BLaER1 (cell line): Measurements from ENCODE around the gene WDR48.

Experiments used
- H3K27ac ChIP-seq: shearing (Covaris generic); formaldehyde crosslinking; 2 replicates; pipeline ENCODE4 v1.8.1; 2022
- H3K27me3 ChIP-seq: shearing (Covaris generic); formaldehyde crosslinking; 2 replicates; pipeline ENCODE4 v1.8.1; 2022
- H3K36me3 ChIP-seq: shearing (Covaris generic); formaldehyde crosslinking; 2 replicates; pipeline ENCODE4 v1.8.1; 2022
- H3K4me1 ChIP-seq: shearing (Covaris generic); formaldehyde crosslinking; 2 replicates; pipeline ENCODE4 v1.8.1; 2022
- H3K4me2 ChIP-seq: shearing (Covaris generic); formaldehyde crosslinking; 2 replicates; pipeline ENCODE4 v1.8.1; 2022
- H3K4me3 ChIP-seq: shearing (Covaris generic); formaldehyde crosslinking; 2 replicates; pipeline ENCODE4 v1.8.1; 2022
- H3K9ac ChIP-seq: shearing (Covaris generic); formaldehyde crosslinking; 2 replicates; pipeline ENCODE4 v1.8.1; 2022
- H3K9me3 ChIP-seq: shearing (Covaris generic); formaldehyde crosslinking; 2 replicates; pipeline ENCODE4 v1.8.1; 2022
- H4K20me1 ChIP-seq: shearing (Covaris generic); formaldehyde crosslinking; 2 replicates; pipeline ENCODE4 v1.8.1; 2022
- Cebpa-rat ChIP-seq: shearing (Covaris generic); IDR thresholded peaks from 2 replicates; pipeline ENCODE4 v1.8.1; 2022

The WDR48 gene

DNA sequence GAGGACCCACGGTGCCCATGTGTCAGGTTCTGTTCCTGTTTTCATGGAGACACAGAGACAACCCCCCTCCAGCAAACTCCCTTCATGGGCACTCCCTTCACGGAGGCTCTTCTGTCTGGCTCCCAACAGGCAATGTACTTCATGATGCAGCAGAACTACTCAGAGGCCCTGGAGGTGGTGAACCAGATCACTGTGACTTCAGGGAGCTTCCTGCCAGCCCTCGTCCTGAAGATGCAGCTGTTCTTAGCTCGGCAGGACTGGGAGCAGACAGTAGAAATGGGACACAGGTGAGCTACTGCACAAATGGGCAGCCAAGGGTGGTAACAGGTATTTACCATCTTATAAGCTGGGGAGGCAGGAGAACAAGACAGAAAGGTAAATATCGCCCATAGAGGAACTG, 62.6 kb downstream of the WDR48 start:
- no peaks in the 10 kb centered on the region; the same call in 1 of the 2 replicates for H3K36me3 ChIP-seq
- H3K27ac ChIP-seq = no peak overlapping the region
- no peaks in the 10 kb centered on the region for H3K9me3 ChIP-seq
- H3K4me2 ChIP-seq = peak overlapping the region; percentile 38
- no peak overlapping the region for H3K9ac ChIP-seq
- no peaks in the 10 kb centered on the region for H4K20me1 ChIP-seq
- no peak overlapping the region for H3K4me3 ChIP-seq
- TF ChIP-seq Cebpa-rat = no peak
- peaks cover 23% of the 10 kb centered on the region for H3K4me1 ChIP-seq
- no peaks in the 10 kb centered on the region for H3K27me3 ChIP-seq

DNA sequence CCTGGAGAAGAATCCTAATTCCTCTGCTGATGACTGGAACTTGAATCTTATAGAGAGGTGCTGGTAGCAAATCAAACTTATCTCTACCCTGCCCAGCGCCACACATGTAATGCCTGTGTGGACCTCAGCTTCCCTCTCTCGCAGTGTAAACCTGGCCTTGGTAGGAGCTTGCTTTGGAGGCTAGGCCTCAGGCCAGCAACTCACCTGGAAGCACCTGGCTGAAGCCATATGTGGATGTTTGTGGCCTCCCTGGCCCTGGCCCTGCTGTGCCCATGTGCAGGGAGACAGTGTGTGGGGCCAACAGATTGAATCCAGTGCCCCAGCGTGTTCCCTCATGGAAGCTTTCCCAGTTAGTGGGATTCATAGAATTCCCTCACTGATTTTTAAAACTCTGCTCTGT, 64.1 kb downstream of the WDR48 start:
- Histone ChIP-seq H3K36me3 (no peaks in the 10 kb centered on the region; the same call in 1 of the 2 replicates), H3K9me3 (no peaks in the 10 kb centered on the region), H3K4me3 (no peak overlapping the region), H3K9ac (no peak overlapping the region), H3K4me2 (no peak overlapping the region), H4K20me1 (no peaks in the 10 kb centered on the region), H3K27me3 (no peaks in the 10 kb centered on the region; the same call in 1 of the 2 replicates), H3K4me1 (peaks cover 9% of the 10 kb centered on the region), H3K27ac (no peak overlapping the region)
- no peak for TF ChIP-seq Cebpa-rat

DNA sequence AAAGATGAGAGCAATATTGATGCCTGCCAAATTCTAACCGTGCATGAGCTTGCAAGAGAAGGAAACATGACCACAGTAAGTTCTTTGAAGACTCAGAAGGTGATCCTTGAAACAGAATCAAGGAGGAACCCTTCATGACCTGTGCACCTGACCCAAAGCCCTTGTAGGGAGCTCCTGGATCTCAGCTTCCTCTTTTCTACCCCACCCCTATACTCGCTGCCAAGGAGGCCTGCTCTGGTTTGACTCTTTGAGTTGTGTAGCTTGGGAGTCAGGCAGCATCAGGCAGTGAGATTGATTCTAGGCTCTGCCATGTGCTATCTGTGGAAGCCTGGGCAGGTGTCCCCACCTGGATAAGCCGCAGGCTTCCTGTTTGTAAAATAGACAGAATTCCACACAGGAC, 66.3 kb downstream of the WDR48 start:
- Histone ChIP-seq H3K4me1 (peaks cover 22% of the 10 kb centered on the region), H3K27me3 (peaks cover 4% of the 10 kb centered on the region; the same call in 1 of the 2 replicates), H3K36me3 (no peaks in the 10 kb centered on the region; the same call in 1 of the 2 replicates), H3K9ac (no peak overlapping the region), H3K9me3 (no peaks in the 10 kb centered on the region), H3K4me3 (no peak overlapping the region), H3K4me2 (no peak overlapping the region), H4K20me1 (no peaks in the 10 kb centered on the region), H3K27ac (no peak overlapping the region)
- TF ChIP-seq Cebpa-rat = no peak

DNA sequence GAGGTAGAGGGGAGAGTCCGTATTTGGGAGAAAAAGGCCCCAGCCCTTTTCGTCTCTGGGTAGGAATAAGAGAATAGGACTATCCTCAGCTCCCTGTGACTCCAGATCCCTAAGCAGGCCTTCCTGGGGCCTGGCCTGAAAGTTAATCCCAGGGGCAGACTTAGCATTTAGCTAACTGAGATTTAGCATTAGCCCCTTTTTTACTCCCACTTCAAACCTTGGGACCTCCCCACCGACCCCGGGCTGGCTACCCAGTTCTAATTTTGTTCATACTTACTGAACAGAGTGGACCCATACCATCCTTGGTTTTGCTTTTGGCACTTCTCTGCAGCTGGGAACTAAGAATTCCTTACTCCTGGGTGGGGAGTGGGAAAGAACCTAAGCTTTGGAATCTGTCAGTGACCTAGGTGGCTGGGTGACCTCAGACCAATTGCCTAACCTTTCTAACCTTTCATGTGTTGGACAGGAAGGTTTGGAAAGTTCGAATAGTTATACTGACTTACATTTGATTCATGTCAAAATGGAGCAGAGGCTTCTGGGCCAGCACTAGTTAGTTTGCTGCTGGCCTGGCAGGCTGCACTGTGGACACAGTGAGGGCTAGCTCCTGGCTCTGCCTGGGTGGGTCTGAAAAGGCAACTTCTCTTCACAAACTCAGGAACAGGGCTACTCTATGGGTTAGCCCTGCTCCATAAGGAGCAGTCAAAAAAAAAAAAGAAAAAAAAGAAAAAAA, 67.3 kb downstream of the WDR48 start:
- no peak for TF ChIP-seq Cebpa-rat
- no peak overlapping the region for H3K4me2 ChIP-seq

DNA sequence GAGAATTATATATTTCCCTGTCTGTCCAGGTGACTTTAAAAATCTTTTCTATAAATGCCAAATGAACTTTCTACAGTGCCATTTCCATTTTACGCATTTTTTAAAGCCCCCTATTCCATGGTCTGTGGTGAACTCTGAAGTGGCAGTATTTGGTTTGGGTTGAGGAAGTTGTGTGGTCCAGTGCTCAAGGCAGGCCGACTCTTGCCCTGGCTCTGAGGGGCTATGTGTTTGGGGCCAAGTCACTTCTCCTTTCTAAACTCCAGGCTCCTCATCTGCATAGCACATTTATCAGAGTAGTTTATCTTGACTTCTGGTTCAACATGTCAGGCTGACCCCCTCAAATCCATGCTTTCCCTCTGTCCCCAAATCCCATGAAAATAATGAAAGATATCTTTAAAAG, 69.8 kb downstream of the WDR48 start:
- Histone ChIP-seq H4K20me1 (no peaks in the 10 kb centered on the region), H3K9me3 (no peaks in the 10 kb centered on the region), H3K4me1 (peaks cover 44% of the 10 kb centered on the region), H3K4me3 (no peak overlapping the region), H3K4me2 (peak overlapping the region; percentile 4; the same call in 1 of the 2 replicates), H3K36me3 (no peaks in the 10 kb centered on the region; the same call in 1 of the 2 replicates), H3K27me3 (peaks cover 4% of the 10 kb centered on the region; the same call in 1 of the 2 replicates), H3K9ac (no peak overlapping the region), H3K27ac (no peak overlapping the region)
- TF ChIP-seq Cebpa-rat = no peak

More for the DNA sequence above, 67.3 kb downstream of the WDR48 start:
- Histone ChIP-seq H3K27me3 (peaks cover 4% of the 10 kb centered on the region; the same call in 1 of the 2 replicates), H3K9ac (no peak overlapping the region), H3K4me1 (peaks cover 25% of the 10 kb centered on the region), H4K20me1 (no peaks in the 10 kb centered on the region), H3K4me3 (no peak overlapping the region), H3K27ac (no peak overlapping the region), H3K9me3 (no peaks in the 10 kb centered on the region), H3K36me3 (no peaks in the 10 kb centered on the region; the same call in 1 of the 2 replicates)

DNA sequence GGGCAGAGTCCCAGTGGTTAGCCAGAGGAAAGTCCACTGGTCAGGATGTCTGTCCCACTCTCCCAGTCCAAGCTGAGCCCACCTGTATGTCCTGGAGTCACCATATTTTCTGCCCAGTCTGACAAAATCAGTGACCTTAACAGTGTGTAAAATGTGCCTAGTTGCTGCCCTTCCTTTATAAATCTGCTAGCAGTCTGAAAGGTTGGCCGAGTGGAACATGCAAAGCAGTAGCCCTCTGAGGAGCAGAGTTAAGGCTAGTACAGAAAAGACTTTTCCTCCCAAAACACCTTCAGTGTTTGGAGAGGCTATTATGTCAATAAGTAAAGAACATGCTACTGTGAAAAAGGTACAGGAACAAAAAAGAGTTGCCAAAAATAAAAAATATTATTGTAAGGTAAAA, 71.0 kb downstream of the WDR48 start:
- Histone ChIP-seq H3K36me3 (no peaks in the 10 kb centered on the region; the same call in 1 of the 2 replicates), H4K20me1 (no peaks in the 10 kb centered on the region), H3K9ac (no peak overlapping the region), H3K4me1 (peaks cover 56% of the 10 kb centered on the region), H3K9me3 (no peaks in the 10 kb centered on the region), H3K27ac (no peak overlapping the region), H3K4me3 (no peak overlapping the region), H3K27me3 (peaks cover 4% of the 10 kb centered on the region; the same call in 1 of the 2 replicates), H3K4me2 (peak overlapping the region; percentile 3; the same call in 1 of the 2 replicates)
- TF ChIP-seq Cebpa-rat = no peak

DNA sequence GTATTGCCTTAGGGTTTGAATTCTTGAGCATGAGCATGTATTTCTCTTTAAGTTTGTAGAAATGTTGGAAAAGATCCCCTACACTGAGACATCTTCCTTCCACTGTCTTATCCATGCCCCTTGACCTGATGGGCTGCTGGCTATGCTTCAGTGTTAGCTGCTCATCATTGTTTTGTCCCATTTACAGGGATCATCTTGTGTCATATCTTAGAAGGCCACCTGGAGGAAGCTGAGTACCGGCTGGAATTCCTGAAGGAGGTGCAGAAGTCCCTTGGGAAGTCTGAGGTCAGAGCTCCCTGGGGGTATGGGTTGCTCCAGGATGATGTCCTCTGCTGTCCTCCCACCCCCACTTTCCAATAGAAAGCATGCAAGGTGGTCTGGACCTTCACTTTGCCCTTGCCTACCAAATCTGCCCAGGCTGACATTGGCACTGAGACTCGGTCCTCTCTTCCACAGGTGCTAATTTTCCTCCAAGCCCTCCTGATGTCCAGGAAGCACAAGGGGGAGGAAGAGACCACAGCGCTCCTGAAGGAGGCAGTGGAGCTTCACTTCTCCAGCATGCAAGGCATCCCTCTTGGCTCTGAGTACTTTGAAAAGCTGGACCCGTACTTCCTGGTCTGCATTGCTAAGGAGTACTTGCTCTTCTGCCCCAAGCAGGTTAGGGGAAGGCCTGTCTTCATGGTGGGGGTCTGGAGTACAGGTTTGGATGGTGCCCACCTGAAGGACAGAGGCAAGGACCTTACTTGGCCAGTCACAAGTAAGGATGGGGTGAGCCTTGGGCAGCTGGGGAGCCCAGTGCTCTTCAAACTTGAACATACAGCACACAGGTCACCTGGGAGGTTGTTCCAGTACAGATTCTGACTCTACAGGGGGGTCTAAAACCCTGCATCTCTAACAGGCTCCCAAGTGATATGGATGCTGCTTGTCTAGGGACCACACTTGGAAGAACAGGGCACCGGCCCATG, 73.3 kb downstream of the WDR48 start:
- no peaks in the 10 kb centered on the region; the same call in 1 of the 2 replicates for H3K36me3 ChIP-seq
- peaks cover 79% of the 10 kb centered on the region for H3K4me1 ChIP-seq
- peak overlapping the region; percentile 44; the same call in 1 of the 2 replicates for H3K27ac ChIP-seq
- H3K4me3 ChIP-seq = no peak overlapping the region
- peaks cover 4% of the 10 kb centered on the region; the same call in 1 of the 2 replicates for H3K27me3 ChIP-seq
- no peaks in the 10 kb centered on the region for H3K9me3 ChIP-seq
- peak overlapping the region; percentile 92 for H3K4me2 ChIP-seq
- H4K20me1 ChIP-seq = no peaks in the 10 kb centered on the region
- no peak for TF ChIP-seq Cebpa-rat
- H3K9ac ChIP-seq = no peak overlapping the region

DNA sequence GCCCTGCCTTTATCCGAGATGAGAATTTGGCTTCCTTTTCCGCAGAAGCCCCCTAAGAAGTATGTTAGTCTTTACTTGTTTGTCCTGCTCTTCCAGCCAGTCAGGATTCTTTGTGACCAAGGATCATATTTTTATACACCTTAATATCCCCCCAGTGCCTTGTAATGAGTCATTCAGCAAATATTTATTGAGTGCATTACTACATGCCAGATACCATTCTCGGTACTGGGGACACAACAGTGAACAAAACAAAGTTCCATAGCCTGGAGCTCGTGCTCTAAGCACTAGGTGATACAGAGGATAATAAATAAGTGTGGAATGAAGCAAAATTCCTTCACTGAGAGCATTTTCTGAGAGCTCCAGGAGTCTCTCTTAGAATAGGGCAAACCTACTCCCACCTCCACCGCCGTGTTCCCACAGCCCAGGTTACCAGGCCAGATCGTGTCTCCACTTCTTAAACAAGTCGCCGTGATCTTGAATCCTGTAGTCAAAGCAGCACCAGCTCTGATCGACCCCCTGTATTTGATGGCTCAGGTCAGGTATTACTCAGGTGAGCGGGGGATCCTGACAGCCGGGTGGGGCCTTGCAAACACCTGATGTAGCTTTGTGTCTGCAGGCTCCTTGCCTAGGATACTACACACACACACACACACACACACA, 74.2 kb downstream of the WDR48 start:
- peak overlapping the region; percentile 24; the same call in 1 of the 2 replicates for H3K27ac ChIP-seq
- H3K36me3 ChIP-seq = no peaks in the 10 kb centered on the region; the same call in 1 of the 2 replicates
- H3K27me3 ChIP-seq = peaks cover 3% of the 10 kb centered on the region; the same call in 1 of the 2 replicates
- no peak overlapping the region for H3K4me3 ChIP-seq
- H3K4me2 ChIP-seq = peak overlapping the region; percentile 92
- no peaks in the 10 kb centered on the region for H4K20me1 ChIP-seq
- H3K9ac ChIP-seq = no peak overlapping the region
- peaks cover 87% of the 10 kb centered on the region for H3K4me1 ChIP-seq
- no peaks in the 10 kb centered on the region for H3K9me3 ChIP-seq
- TF ChIP-seq Cebpa-rat = no peak

DNA sequence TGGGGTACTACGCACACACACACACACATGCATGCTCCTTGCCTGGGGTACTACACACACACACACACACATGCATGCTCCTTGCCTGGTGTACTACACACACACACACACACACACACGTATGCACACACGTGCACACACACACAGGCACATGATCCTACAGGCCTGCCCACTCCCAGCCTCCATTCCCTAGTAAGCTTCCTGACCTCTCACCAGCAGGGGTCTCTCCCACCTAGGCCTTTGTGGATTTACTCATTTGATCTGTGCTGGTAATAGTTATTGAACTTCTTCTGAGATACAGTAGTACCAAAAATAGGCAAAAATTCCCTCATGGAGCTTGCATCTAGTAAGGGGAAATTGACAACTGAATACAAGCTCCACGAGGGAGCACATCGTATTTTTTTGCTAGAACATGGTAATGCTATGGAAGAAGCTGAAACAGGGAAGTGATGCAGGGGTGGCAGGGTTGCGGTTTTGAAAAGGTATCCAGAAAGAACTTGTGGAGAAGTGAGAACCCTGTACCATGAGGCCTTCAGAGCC, 74.8 kb downstream of the WDR48 start:
- H3K27ac ChIP-seq = peak overlapping the region; percentile 93
- peak overlapping the region; percentile 49 for H3K4me3 ChIP-seq
- peak overlapping the region; percentile 75 for H3K9ac ChIP-seq
- no peaks in the 10 kb centered on the region for H3K36me3 ChIP-seq
- no peak for TF ChIP-seq Cebpa-rat
- H3K27me3 ChIP-seq = no peaks in the 10 kb centered on the region
- H3K9me3 ChIP-seq = no peaks in the 10 kb centered on the region
- H3K4me2 ChIP-seq = peak overlapping the region; percentile 92
- no peaks in the 10 kb centered on the region for H4K20me1 ChIP-seq
- H3K4me1 ChIP-seq = peaks cover 88% of the 10 kb centered on the region
